Activated naive CD4-positive, alpha-beta T cell treated with anti-CD3 and anti-CD28 coated beads, Interleukin-2, amount 50 U/mL, for 24 hours (primary cell): Measurements from ENCODE around the gene BNC2.

Experiments
- H3K27ac Mint-ChIP-seq: one replicate; pipeline ENCODE4 v1.8.0; 2021; ENCODE audit warnings: mild to moderate bottlenecking, mixed read lengths
- H3K27me3 Mint-ChIP-seq: one replicate; pipeline ENCODE4 v1.8.0; 2021; ENCODE audit warnings: mixed read lengths
- H3K36me3 Mint-ChIP-seq: one replicate; pipeline ENCODE4 v1.8.0; 2021; ENCODE audit warnings: mixed read lengths
- H3K4me1 Mint-ChIP-seq: one replicate; pipeline ENCODE4 v1.8.0; 2021; ENCODE audit warnings: mixed read lengths
- H3K4me3 Mint-ChIP-seq: one replicate; pipeline ENCODE4 v1.8.0; 2021; ENCODE audit warnings: mild to moderate bottlenecking, mixed read lengths
- H3K9me3 Mint-ChIP-seq: one replicate; pipeline ENCODE4 v1.8.0; 2021; ENCODE audit warnings: mixed read lengths

Gene BNC2

DNA sequence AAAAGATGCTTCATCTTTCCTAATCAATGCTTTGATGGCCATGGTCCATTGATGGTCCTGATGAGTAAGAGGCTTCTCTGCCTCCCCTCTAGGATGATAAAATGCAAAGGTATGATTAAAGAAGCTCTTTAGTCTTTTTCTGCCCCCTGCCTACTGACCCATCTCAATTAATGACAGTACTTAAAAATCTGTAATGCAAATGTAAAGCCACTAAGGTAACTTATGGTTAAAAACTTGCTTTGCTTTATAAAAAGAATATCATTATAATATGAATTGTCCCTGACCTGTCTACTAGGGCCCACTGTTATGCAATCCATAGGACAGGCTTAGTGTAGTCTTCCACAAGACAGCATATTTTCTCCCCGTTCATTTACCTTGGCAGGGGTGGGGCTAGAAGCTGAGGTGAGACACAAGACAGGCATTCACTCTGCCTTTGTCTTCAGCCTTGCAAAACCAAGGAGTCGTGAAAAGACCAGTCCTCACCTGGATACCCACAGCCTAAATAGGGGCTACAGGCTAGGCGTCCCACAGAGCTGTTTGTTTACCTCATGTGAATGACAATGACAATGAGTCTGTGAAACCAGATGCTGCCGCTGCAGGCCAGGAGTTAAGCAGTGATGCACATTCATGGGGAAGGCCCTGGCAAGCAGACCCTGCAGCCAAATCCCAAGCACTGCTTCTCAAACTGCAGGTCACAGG, 60.4 kb downstream of the BNC2 start:
- Mint-ChIP-seq H3K27me3 (no peaks in the 10 kb centered on the region), H3K4me3 (no peak overlapping the region)

DNA sequence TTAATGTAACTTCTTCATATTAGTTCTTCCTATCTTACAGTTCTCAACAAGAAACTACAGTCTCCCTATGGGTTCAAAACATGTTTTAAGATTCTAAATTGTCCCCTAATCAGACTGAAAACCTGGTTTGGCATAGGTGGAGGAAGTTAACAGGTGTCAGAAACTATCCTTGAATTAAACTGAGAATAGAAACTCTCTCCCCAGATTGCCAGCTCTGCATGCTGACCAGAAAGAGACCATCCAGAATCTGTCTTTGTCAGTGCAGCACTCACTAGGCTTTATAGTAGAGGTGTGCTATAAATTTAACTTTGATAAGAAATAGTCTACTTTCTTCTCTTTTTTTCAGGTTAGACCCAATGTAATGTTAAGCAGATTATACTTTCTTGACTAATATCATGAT, 63.8 kb downstream of the BNC2 start:
- H3K4me3 Mint-ChIP-seq = no peak overlapping the region
- H3K36me3 Mint-ChIP-seq = no peaks in the 10 kb centered on the region
- no peak overlapping the region for H3K27ac Mint-ChIP-seq
- H3K4me1 Mint-ChIP-seq = no peaks in the 10 kb centered on the region
- H3K27me3 Mint-ChIP-seq = no peaks in the 10 kb centered on the region
- no peaks in the 10 kb centered on the region for H3K9me3 Mint-ChIP-seq

More for the DNA sequence above, 60.4 kb downstream of the BNC2 start:
- Mint-ChIP-seq H3K9me3 (no peaks in the 10 kb centered on the region), H3K36me3 (no peaks in the 10 kb centered on the region), H3K27ac (no peak overlapping the region), H3K4me1 (no peaks in the 10 kb centered on the region)

DNA sequence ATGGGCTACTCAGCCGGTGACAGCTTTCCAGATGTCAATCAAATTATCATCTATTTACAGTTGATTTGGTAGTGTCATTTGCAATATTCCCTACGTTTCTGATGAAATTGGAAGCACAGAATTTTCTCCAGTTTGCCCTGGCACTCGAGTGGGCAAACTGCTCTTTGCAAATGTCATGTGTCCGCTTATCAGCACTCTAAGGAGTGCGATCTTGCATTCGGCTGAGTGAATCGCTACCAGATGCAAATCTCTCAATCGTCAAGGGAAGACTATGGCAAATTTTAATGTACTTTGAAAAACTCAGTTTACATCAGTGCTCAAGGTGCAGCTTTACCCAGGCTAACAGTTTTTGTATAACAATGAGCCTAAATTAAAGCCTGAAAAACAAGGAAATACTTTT, 66.8 kb downstream of the BNC2 start:
- Mint-ChIP-seq H3K4me1 (no peaks in the 10 kb centered on the region), H3K9me3 (no peaks in the 10 kb centered on the region), H3K4me3 (no peak overlapping the region), H3K27ac (no peak overlapping the region), H3K36me3 (no peaks in the 10 kb centered on the region), H3K27me3 (no peaks in the 10 kb centered on the region)

DNA sequence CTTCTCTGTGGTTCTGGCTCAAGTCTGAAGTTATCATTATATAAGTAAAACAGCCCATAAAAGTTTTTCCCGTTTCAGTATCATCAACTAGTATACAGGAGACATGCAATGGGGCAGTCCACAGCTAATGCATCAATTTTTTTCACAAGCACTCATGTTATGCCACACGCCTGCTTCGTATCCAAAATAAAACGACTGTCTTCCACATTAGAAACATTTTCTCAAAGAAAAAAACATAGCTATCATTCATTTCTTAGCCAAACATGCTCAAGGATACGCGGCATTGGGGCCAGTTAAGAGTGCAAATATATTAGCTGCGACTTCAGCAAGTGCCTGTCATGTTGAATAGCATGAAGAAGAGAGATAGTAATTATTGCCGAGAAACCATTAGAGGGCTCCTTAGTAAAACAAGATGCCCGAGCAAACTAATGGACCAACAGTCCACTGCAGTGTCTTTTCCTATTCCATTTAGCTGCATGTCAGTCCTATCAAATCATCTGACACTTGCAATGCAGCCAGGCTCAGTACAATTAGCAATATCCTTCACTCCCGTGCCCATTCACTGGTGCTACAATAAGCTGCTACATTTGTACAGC, 68.5 kb downstream of the BNC2 start:
- H3K27me3 Mint-ChIP-seq = no peaks in the 10 kb centered on the region
- no peaks in the 10 kb centered on the region for H3K9me3 Mint-ChIP-seq
- H3K4me1 Mint-ChIP-seq = no peaks in the 10 kb centered on the region
- H3K36me3 Mint-ChIP-seq = no peaks in the 10 kb centered on the region
- no peak overlapping the region for H3K4me3 Mint-ChIP-seq
- no peak overlapping the region for H3K27ac Mint-ChIP-seq

DNA sequence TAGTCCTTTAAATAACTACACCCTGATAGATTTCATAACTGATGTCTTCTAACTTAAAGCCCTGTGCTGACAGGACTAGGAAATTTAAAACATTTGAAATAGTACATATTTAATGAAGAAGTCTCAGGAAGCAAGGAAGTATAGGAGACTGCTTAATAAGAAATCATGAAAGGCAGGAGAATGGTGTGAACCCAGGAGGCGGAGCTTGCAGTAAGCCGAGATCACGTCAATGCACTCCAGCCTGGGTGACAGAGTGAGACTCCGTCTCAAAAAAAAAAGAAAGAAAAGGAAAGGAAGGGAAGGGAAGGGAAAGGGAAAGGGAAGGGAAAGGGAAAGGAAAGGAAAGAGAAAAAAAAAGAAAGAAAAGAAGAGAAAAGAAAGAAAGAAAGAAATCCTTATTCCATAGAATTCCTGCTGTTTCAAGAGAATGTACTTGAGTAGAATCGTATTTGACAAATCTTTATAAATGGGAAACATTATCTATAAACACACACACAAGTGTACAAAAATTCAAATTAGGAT, 74.1 kb downstream of the BNC2 start:
- no peak overlapping the region for H3K27ac Mint-ChIP-seq
- H3K4me1 Mint-ChIP-seq = no peaks in the 10 kb centered on the region
- no peaks in the 10 kb centered on the region for H3K36me3 Mint-ChIP-seq
- no peak overlapping the region for H3K4me3 Mint-ChIP-seq
- H3K27me3 Mint-ChIP-seq = no peaks in the 10 kb centered on the region
- no peaks in the 10 kb centered on the region for H3K9me3 Mint-ChIP-seq

DNA sequence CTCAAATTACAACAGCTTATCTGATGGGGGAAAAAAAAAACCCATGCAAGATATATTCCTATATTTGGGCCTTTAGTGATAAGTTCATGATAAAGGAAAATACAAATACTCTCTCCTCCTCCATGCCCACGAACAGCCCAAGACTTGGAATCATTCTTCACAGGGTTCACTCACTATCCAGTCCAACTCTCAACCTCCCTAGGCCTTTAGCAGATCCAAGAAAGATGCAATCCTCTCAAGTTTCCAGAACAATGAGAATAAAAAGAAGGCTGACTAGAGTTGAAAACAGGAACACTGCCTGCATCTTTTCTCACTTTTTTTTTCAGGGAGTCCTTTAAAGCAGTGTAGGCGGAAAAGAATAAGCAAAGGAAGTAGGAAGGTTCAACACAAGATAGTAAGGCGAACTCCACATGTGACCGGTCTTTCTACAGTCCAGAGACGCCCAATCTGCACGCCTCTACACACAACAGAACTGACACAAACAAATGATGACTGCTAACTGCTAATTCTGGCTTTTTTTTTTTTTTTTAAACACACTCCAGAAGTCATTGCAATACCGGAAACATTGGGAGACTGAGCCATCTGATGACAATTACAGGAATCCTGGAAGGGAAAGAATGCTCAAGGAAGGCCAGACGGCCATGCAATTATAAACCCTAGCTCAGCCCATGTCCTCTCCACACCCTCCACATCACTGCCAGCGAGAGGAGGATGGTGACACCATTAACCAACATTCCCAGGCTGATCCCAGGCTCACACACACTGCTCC, 75.4 kb downstream of the BNC2 start:
- Mint-ChIP-seq H3K9me3 (no peaks in the 10 kb centered on the region), H3K27me3 (no peaks in the 10 kb centered on the region), H3K27ac (no peak overlapping the region), H3K4me3 (no peak overlapping the region), H3K36me3 (no peaks in the 10 kb centered on the region), H3K4me1 (no peaks in the 10 kb centered on the region)

DNA sequence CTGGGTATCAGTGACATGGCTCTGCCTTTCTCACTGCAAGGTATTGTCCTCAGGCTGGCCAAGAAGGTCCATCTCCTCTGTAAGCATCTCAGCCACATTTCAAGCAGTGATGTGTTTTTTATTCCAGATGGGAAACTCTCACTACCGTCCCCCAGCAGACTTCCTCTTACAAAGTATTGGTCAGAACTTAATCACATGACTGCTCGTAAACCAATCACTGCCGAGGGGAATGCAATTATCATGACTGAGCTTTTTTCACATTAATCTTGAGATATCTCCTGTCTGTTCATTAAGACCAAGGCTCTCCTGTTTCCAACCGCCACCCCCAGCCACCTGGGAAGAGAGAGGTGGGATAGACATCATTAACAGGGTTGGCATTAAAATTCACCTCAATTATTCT, 76.4 kb downstream of the BNC2 start:
- no peak overlapping the region for H3K27ac Mint-ChIP-seq
- no peaks in the 10 kb centered on the region for H3K27me3 Mint-ChIP-seq
- no peaks in the 10 kb centered on the region for H3K4me1 Mint-ChIP-seq
- no peaks in the 10 kb centered on the region for H3K9me3 Mint-ChIP-seq
- H3K4me3 Mint-ChIP-seq = no peak overlapping the region
- H3K36me3 Mint-ChIP-seq = no peaks in the 10 kb centered on the region

DNA sequence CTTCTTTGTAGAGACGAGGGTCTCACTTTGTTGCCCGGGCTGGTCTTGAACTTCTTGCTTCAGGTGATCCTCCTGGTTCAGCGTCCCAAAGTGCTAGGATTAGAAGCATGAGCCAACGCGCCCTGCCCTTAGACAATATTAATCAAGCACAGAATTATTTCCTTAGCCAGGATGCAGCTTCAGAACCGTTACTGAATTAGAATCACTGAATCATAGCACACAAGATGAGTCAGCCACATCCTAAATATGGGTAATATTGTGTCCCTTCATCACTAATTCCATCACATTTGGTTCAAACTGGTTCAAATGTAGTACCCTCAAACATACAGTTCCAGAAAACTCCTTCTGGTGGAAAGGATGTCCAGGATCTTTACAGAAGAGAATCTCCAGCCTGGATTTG, 82.7 kb downstream of the BNC2 start:
- no peaks in the 10 kb centered on the region for H3K27me3 Mint-ChIP-seq
- H3K4me1 Mint-ChIP-seq = no peaks in the 10 kb centered on the region
- no peak overlapping the region for H3K27ac Mint-ChIP-seq
- H3K36me3 Mint-ChIP-seq = no peaks in the 10 kb centered on the region
- peaks cover 4% of the 10 kb centered on the region for H3K9me3 Mint-ChIP-seq
- H3K4me3 Mint-ChIP-seq = no peak overlapping the region

DNA sequence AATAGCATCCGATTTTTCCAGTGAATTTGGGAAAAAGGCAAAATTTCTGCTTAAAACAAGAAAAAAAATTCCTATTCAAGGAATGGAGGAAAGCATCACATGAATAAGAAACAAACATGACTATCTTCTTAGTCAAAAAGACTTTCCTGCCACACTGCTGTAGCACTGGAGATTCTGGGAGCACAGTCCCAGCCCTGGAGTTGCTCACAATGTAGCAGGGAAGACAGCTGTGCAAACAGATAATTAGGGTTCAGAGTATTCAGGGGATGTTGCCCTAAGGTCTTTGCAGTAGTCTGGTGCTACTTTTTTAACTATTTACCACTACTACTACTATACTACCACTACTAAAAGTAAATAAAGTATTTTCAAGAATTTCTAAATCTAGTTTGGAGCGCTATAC, 86.5 kb downstream of the BNC2 start:
- H3K4me3 Mint-ChIP-seq = no peak overlapping the region
- peaks cover 4% of the 10 kb centered on the region for H3K9me3 Mint-ChIP-seq
- no peaks in the 10 kb centered on the region for H3K4me1 Mint-ChIP-seq
- H3K36me3 Mint-ChIP-seq = no peaks in the 10 kb centered on the region
- no peak overlapping the region for H3K27ac Mint-ChIP-seq
- no peaks in the 10 kb centered on the region for H3K27me3 Mint-ChIP-seq

DNA sequence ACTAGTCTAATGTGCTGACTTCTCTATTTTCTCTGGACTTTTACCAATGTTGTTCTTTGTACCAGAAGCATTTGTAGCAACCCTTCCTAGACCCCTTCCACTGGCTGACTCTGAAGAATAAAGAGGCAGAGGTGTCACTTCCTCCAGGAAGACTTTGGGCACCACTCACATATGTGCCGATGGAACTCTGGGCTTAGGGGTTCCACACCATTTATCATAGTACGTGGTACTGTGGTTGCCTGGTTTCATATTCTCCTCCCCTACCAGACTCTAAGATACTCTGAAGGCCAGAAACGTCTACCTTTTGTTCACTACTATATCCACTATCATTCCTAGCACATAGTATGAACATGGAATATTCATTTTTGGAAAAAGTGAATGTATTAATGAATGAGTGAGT, 88.0 kb downstream of the BNC2 start:
- H3K4me1 Mint-ChIP-seq = no peaks in the 10 kb centered on the region
- H3K27me3 Mint-ChIP-seq = no peaks in the 10 kb centered on the region
- no peak overlapping the region for H3K4me3 Mint-ChIP-seq
- no peaks in the 10 kb centered on the region for H3K9me3 Mint-ChIP-seq
- H3K36me3 Mint-ChIP-seq = no peaks in the 10 kb centered on the region
- H3K27ac Mint-ChIP-seq = no peak overlapping the region

DNA sequence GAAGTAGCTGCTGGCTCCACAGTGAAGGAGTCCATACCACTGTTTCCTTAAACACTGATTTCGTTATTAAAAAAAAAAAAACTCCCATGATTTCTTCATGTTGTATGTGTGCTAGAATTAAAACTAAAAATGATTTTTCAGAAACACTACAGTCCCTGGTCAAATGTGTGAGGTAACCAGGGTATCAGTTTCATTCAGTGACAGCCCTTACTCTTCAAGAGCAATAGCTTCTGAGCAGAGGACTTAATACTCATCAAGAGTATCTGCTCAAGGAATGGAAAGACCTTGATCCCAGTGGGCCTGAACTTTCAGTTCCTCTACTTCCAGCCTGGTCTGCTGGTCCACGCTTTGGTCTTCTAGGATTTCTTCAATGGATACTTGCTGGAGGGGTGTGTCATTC, 95.1 kb downstream of the BNC2 start:
- Mint-ChIP-seq H3K4me3 (no peak overlapping the region), H3K9me3 (no peaks in the 10 kb centered on the region), H3K36me3 (no peaks in the 10 kb centered on the region), H3K27ac (no peak overlapping the region), H3K27me3 (no peaks in the 10 kb centered on the region), H3K4me1 (no peaks in the 10 kb centered on the region)

DNA sequence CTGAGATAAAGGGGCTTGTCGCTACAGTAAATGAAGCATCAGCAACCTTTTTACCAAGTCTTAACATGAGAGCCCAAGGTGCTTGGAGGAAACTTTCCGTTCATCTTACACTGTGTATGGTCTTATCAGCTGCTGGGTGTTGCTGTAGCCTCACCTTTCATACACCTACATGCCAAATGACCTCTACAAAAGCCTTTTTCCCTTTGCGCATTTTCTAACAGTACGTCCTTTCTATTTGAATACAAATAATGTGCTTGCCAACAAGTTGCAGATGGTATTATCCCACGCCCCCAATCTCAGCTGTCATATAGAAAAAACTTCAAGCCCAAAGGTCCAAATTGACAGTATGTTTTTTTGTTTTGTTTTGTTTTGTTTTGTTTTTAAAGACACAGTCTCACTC, 96.9 kb downstream of the BNC2 start:
- H3K4me1 Mint-ChIP-seq = no peaks in the 10 kb centered on the region
- no peak overlapping the region for H3K4me3 Mint-ChIP-seq
- no peaks in the 10 kb centered on the region for H3K27me3 Mint-ChIP-seq
- no peak overlapping the region for H3K27ac Mint-ChIP-seq
- H3K36me3 Mint-ChIP-seq = no peaks in the 10 kb centered on the region
- H3K9me3 Mint-ChIP-seq = no peaks in the 10 kb centered on the region

DNA sequence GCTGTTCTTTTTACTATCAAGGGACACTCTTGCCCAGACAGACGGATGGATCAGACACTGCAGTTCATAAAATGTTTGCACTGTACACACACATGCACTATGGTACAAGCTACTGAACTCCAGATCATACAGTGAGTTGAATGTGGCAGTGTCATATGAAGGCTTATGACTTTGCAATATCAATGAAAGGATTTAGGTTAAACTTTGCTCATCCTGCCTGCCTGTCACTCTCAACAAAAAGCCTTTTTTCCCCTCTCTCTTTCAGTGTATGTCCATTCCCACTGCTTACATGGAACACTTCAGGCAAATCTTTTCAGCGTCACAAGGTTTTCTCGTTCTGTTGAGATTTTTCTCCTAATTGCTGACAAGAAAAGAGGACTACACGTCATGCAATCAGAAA, 97.4 kb downstream of the BNC2 start:
- Mint-ChIP-seq H3K4me3 (no peak overlapping the region), H3K27me3 (no peaks in the 10 kb centered on the region), H3K4me1 (no peaks in the 10 kb centered on the region), H3K9me3 (no peaks in the 10 kb centered on the region), H3K27ac (no peak overlapping the region), H3K36me3 (no peaks in the 10 kb centered on the region)

DNA sequence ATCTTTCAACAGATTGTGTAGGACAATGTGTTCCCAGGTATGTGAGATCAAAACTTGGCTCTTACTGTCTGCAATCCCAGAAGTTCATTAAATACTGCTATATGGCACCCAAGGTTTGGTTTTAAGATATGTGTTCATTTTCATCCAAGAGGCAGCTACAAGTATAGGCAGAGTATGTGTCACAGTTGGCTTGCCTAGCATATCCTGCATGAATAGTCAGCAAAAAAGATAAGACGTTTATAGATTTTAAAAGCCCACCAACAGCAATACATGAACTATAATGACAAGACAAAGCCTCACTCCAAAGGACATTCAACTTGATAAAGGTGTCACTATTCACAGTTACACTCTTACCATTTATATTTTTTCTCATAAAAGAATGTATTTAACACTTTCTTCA, 99.1 kb downstream of the BNC2 start:
- H3K4me1 Mint-ChIP-seq = no peaks in the 10 kb centered on the region
- no peaks in the 10 kb centered on the region for H3K9me3 Mint-ChIP-seq
- H3K36me3 Mint-ChIP-seq = no peaks in the 10 kb centered on the region
- H3K27ac Mint-ChIP-seq = no peak overlapping the region
- H3K27me3 Mint-ChIP-seq = no peaks in the 10 kb centered on the region
- H3K4me3 Mint-ChIP-seq = no peak overlapping the region

DNA sequence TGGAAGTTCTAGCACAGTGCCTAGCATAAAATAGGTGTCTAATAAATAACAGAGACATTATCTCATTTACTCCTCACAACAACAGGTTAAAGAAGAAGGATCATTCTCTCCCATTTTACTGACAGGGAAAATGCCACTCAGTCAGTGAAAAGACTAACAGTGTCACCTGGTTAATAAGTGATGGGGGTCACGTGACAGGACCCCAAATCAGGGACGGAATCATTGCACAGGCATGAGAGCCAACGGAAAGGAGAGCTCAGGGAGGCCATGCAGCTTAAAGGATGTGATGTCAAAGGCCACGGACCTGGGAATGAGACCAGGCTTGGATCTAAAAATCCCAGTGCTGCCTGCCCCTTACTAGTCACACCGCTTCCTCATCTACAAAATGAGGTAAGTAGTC, 101.2 kb downstream of the BNC2 start:
- H3K4me1 Mint-ChIP-seq = no peaks in the 10 kb centered on the region
- H3K27ac Mint-ChIP-seq = no peak overlapping the region
- no peaks in the 10 kb centered on the region for H3K27me3 Mint-ChIP-seq
- no peaks in the 10 kb centered on the region for H3K9me3 Mint-ChIP-seq
- H3K36me3 Mint-ChIP-seq = no peaks in the 10 kb centered on the region
- H3K4me3 Mint-ChIP-seq = no peak overlapping the region

DNA sequence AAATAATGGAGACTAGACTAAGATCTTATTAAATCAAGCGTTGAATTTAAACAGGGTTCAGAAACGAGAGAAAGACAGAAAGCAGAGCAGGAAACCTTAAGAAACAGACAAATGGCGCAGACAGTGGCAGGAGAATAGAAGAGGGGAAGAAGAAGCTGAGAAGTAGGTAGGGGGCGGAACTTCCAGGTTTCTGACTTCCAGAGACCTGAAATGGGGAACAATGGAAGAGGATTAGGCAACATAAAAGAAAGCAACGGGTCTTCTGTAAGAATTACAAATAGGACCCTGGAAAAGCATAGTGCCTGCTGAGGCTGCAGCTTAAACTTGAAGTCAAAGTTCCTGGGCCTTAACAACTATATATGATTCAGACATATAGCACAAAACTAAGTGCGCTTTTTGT, 101.7 kb downstream of the BNC2 start:
- Mint-ChIP-seq H3K27me3 (no peaks in the 10 kb centered on the region), H3K36me3 (no peaks in the 10 kb centered on the region), H3K4me1 (no peaks in the 10 kb centered on the region), H3K27ac (no peak overlapping the region), H3K9me3 (no peaks in the 10 kb centered on the region), H3K4me3 (no peak overlapping the region)
